Mesendoderm (in vitro differentiated cells): ENCODE results near the gene NBPF1.
A peak's percentile ranks its signal among the peaks of the same experiment; 100 is the strongest.
"Not testable (repeated sequence)": the region's sequence is repeated elsewhere in the genome, so short reads cannot be mapped to it uniquely, and the experiment has no call there.

Experiments used
- DNase-seq: peaks from one replicate; pipeline ENCODE4 v3.0.0; 2013
- H2AK5ac ChIP-seq: 2 replicates; pipeline ENCODE4 v1.6.1; 2013; ENCODE audit warnings: low read length, inconsistent platforms
- H2BK120ac ChIP-seq: 2 replicates; pipeline ENCODE4 v1.6.1; 2013; ENCODE audit warnings: low read depth, mild to moderate bottlenecking, low read length, moderate library complexity, mixed read lengths
- H2BK15ac ChIP-seq: replicated peaks from 2 replicates; pipeline ENCODE4 v1.6.1; 2013; ENCODE audit warnings: low read depth, mild to moderate bottlenecking, moderate library complexity
- H2BK5ac ChIP-seq: 2 replicates; pipeline ENCODE4 v1.6.1; 2013; ENCODE audit warnings: low read length, inconsistent platforms
- H3K18ac ChIP-seq: 2 replicates; pipeline ENCODE4 v1.6.1; 2013; ENCODE audit warnings: mild to moderate bottlenecking, low read length, mixed read lengths
- H3K23ac ChIP-seq: one replicate; pipeline ENCODE4 v1.6.1; 2013; ENCODE audit warnings: low read length
- H3K27ac ChIP-seq: 2 replicates; pipeline ENCODE4 v1.5.1; 2013; ENCODE audit warnings: low read depth, mild to moderate bottlenecking, inconsistent platforms, low read length, moderate library complexity
- H3K27me3 ChIP-seq: 2 replicates; pipeline ENCODE4 v1.6.1; 2013; ENCODE audit warnings: low read length, control low read depth, mild to moderate bottlenecking, inconsistent platforms; ENCODE audit not compliant: insufficient read depth, poor library complexity
- H3K36me3 ChIP-seq: 2 replicates; pipeline ENCODE4 v1.6.1; 2013; ENCODE audit warnings: low read length, inconsistent platforms; ENCODE audit not compliant: control insufficient read depth, insufficient read depth
- H3K4ac ChIP-seq: one replicate; pipeline ENCODE4 v1.6.1; 2013; ENCODE audit warnings: low read depth, mild to moderate bottlenecking, low read length, moderate library complexity
- H3K4me1 ChIP-seq: 2 replicates; pipeline ENCODE4 v1.6.1; 2013; ENCODE audit warnings: low read depth, low read length, inconsistent platforms; ENCODE audit not compliant: control insufficient read depth
- H3K4me2 ChIP-seq: 2 replicates; pipeline ENCODE4 v1.6.1; 2013; ENCODE audit warnings: low read length
- H3K4me3 ChIP-seq: 2 replicates; pipeline ENCODE4 v1.5.1; 2013; ENCODE audit warnings: mild to moderate bottlenecking, low read length
- H3K56ac ChIP-seq: one replicate; pipeline ENCODE4 v1.6.1; 2013; ENCODE audit warnings: low read length
- H3K79me1 ChIP-seq: 2 replicates; pipeline ENCODE4 v1.6.1; 2013; ENCODE audit warnings: low read length, inconsistent platforms
- H3K79me2 ChIP-seq: 2 replicates; pipeline ENCODE4 v1.6.1; 2013; ENCODE audit warnings: mild to moderate bottlenecking, low read length; ENCODE audit not compliant: control insufficient read depth, insufficient read depth
- H3K9ac ChIP-seq: 2 replicates; pipeline ENCODE4 v1.6.1; 2013; ENCODE audit warnings: low read length, inconsistent platforms
- H4K5ac ChIP-seq: one replicate; pipeline ENCODE4 v1.6.1; 2013; ENCODE audit warnings: low read length
- H4K8ac ChIP-seq: one replicate; pipeline ENCODE4 v1.6.1; 2013; ENCODE audit warnings: low read depth, mild to moderate bottlenecking, control low read depth, low read length, moderate library complexity
- WGBS: extraction: QIAGEN DNeasy Blood & Tissue Kit; methylation state at CpG from one replicate; pipeline ENCODE4 v1.1.7; 2013; ENCODE audit warnings: low lambda C conversion rate, missing lambda C conversion rate; ENCODE audit not compliant: insufficient coverage; ENCODE audit errors: extremely low coverage; 5-methylcytosine and 5-hydroxymethylcytosine counted together

NBPF1 gene

DNA sequence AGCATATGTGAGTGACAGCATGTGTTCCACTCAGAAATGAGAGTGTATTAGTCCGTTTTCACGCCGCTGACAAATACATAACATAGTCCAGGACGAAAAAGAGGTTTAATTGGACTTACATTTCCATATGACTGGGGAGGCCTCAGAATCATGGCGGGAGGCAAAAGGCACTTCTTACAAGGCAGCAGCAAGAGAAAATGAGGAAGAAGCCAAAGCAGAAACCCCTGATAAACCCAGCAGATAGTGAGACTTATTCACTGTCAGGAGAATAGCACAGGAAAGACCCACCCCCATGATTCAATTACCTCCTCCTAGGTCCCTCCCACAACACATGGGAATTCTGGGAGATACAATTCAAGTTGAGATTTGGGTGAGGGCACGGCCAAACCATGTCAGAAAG lies 75.8 kb downstream of the NBPF1 start:
- not testable (repeated sequence) for H3K23ac ChIP-seq, H2AK5ac ChIP-seq, H3K4me3 ChIP-seq, H3K9ac ChIP-seq, H3K4me1 ChIP-seq, H3K36me3 ChIP-seq, H2BK5ac ChIP-seq, H3K56ac ChIP-seq, H2BK15ac ChIP-seq, H3K27ac ChIP-seq, H3K27me3 ChIP-seq, H3K4ac ChIP-seq, H3K18ac ChIP-seq, H3K4me2 ChIP-seq, H4K8ac ChIP-seq, H2BK120ac ChIP-seq, H3K79me1 ChIP-seq, H3K79me2 ChIP-seq, H4K5ac ChIP-seq
- peak; percentile 47 for DNase-seq
- WGBS: no CpG with 5 or more reads among the region's 6 CpGs

DNA sequence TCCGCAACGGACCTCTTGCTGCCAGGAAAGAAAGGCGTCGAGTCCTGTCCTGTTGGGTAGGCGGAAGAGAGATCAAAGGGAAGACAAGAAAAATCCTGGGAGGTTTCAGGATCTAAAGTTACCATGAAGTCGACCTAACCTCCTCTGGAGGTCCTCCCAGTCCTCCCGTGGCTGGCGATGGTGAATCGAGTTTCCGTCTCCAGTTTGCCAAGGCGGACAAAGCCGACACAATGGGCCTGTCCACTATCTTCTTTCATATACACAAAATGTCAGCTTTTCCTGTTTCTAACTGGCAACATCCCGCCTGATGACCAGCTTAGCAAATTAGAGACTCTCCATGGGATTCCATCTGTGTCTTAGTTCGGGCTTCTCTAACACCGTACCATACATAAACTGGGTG lies 76.6 kb downstream of the NBPF1 start:
- not testable (repeated sequence) for H4K8ac ChIP-seq, H2BK5ac ChIP-seq, H2BK15ac ChIP-seq, DNase-seq, H3K9ac ChIP-seq, H3K27me3 ChIP-seq, H3K18ac ChIP-seq, H3K4me2 ChIP-seq, H3K4ac ChIP-seq, H3K23ac ChIP-seq, H3K4me1 ChIP-seq, H4K5ac ChIP-seq, H2BK120ac ChIP-seq, H3K27ac ChIP-seq, H3K79me1 ChIP-seq, H2AK5ac ChIP-seq, H3K79me2 ChIP-seq, H3K36me3 ChIP-seq, H3K4me3 ChIP-seq, H3K56ac ChIP-seq
- WGBS: no CpG with 5 or more reads among the region's 15 CpGs

DNA sequence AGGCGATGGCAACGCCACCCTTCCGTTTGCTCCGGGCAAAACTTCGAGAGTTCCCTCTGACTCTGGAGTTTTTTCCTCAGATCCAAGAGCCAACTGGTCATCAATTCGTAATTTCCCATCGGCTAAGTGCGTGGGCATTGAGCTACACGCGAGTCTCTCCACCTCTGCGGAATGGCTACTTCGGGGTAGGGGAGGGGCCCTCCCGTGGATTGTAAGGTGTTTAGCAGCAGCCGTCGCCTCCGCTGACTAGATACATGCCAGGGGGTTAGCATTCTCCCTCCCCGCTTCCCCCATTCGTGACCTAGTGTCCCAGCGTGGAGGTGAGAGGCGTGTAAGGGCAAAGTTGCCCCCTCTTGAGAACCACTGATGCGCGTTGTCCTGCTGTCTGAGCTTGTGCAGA lies 77.5 kb downstream of the NBPF1 start:
- H3K4me3 ChIP-seq, H3K9ac ChIP-seq, H2BK5ac ChIP-seq, H2BK15ac ChIP-seq, H2BK120ac ChIP-seq, H4K5ac ChIP-seq, H2AK5ac ChIP-seq, H3K23ac ChIP-seq, H3K4me1 ChIP-seq, H3K27ac ChIP-seq, H3K36me3 ChIP-seq, H3K4ac ChIP-seq, H3K56ac ChIP-seq, H3K79me1 ChIP-seq, H3K18ac ChIP-seq, H3K79me2 ChIP-seq, H3K27me3 ChIP-seq, DNase-seq, H4K8ac ChIP-seq, H3K4me2 ChIP-seq: not testable (repeated sequence)
- WGBS: no CpG with 5 or more reads among the region's 22 CpGs

DNA sequence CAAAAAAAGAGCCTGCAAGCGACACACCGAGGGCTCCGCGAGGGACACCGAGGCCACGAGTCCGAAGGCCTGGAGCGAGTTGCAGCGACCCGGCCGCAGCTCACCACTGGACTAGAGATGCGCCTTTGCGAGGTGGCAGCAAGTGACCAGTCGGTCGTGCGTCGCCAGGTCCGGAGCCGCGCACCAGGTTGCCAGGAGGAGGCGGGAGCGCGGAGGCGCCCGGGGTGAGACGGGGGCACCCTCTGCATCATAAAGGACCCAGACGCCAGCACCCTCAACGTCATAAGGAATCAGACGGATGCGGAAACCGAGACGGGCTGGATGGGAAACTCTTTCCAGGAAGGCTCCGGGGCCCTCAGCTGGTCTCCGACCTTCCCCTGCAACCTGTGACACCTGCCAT lies 77.9 kb downstream of the NBPF1 start:
- not testable (repeated sequence) for H3K4me1 ChIP-seq, H4K8ac ChIP-seq, H3K4me3 ChIP-seq, H2AK5ac ChIP-seq, H3K27me3 ChIP-seq, H3K23ac ChIP-seq, H2BK15ac ChIP-seq, H3K9ac ChIP-seq, H3K79me1 ChIP-seq, H4K5ac ChIP-seq, H3K18ac ChIP-seq, H2BK5ac ChIP-seq, H3K27ac ChIP-seq, H3K4ac ChIP-seq, H2BK120ac ChIP-seq, H3K56ac ChIP-seq, H3K79me2 ChIP-seq, H3K36me3 ChIP-seq
- peak; percentile 40 for DNase-seq
- WGBS: no CpG with 5 or more reads among the region's 34 CpGs
- peak overlapping the region; percentile 40 for H3K4me2 ChIP-seq

DNA sequence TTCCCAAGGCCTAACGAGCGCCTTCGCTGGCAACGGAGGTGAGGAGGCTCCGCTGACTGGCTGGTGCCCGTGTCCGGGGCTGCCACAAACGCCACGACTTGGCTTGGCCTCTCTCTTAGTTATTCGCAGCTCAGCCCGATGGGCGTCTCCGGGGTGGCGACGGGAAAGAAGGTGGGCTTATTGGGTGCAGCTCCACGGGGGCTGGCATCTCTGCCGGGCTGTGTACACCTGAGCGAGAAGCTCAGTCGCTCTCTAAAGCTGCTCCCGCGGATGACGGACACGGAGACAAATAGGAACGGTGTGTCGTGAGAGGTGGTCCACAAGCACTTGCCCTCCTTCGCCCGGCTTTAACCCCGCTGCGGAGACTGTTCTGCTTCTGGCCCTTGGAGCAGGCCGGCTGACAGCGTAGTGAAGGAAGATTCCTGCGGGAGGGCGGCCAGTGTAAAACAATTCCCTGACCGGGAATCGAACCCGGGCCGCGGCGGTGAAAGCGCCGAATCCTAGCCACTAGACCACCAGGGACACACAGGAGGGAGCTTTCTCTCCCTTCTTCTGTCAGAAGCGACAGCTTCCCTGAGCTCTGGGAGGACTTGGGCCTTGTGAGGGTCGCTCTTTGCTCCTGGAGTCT lies 78.4 kb downstream of the NBPF1 start:
- not testable (repeated sequence) for H3K23ac ChIP-seq, H4K5ac ChIP-seq, H3K18ac ChIP-seq, H3K27me3 ChIP-seq, H2AK5ac ChIP-seq, H3K56ac ChIP-seq, H3K36me3 ChIP-seq, H3K9ac ChIP-seq, H3K4me2 ChIP-seq, H2BK5ac ChIP-seq, H3K4me3 ChIP-seq, H3K4ac ChIP-seq, H2BK15ac ChIP-seq, H3K79me2 ChIP-seq, H3K4me1 ChIP-seq, H4K8ac ChIP-seq, H3K27ac ChIP-seq, H3K79me1 ChIP-seq, H2BK120ac ChIP-seq
- no CpG with 5 or more reads among the region's 43 CpGs for WGBS
- peak; percentile 98 for DNase-seq

DNA sequence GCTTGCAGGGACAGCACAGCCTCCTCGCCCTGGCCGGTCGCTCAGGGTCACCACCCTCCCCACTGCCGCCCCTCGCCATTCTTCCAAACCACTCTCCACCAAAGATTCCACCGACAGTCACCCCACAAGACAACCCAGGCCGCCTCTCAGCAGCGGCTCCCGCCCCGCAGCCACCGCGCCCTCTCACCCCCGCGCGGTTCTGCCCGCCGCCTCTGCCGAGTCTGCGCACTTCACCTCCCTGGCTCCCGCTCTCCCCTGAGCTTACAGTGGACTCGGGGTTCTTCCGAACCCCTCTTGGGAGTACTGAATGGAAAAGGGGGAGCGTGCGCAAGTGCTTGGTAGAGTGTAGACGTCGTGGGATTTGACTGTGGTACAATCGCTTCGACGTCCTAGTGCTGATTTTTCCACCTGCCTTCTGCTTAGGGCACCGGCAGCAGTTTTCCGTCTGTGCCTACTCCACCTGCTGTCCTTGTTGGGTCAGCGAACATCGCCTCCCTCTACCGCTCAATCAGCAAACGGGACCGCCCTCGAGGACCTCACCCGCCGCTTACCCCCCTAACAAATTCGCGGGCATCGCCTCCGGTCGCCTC lies 79.0 kb downstream of the NBPF1 start:
- H3K4me2 ChIP-seq, H3K27ac ChIP-seq, H2BK5ac ChIP-seq, H3K4me1 ChIP-seq, H3K4me3 ChIP-seq, H3K18ac ChIP-seq, H3K9ac ChIP-seq, H3K23ac ChIP-seq, H4K8ac ChIP-seq, H2BK15ac ChIP-seq, H3K79me2 ChIP-seq, H3K4ac ChIP-seq, H4K5ac ChIP-seq, H3K36me3 ChIP-seq, H3K27me3 ChIP-seq, H2BK120ac ChIP-seq, H3K79me1 ChIP-seq, H2AK5ac ChIP-seq: not testable (repeated sequence)
- peak; percentile 56 for DNase-seq
- WGBS: no CpG with 5 or more reads among the region's 44 CpGs
- peak overlapping the region; percentile 15 for H3K56ac ChIP-seq
